SK-N-SH (cell line): ENCODE data around the gene ZNF24. TPM values are rescaled to one million over a fixed set of nuclear protein-coding genes. Genes with fewer than 3 reads are reported as not detected.

Experiments
- CTCF ChIA-PET: fragments of 300-600, 350-600 bp; formaldehyde crosslinking; extraction: SDS; loops from one replicate; lab custom pipeline; 2021; lab: Yijun Ruan, JAX
- POLR2A ChIA-PET: fragments of 350-600 bp; sonication (Branson Sonifier 250); formaldehyde crosslinking; extraction: SDS; loops from one replicate; lab custom pipeline; 2020; ENCODE audit warnings: antibody characterized with exemption, inconsistent platforms; lab: Yijun Ruan, JAX
- DNase-seq: peaks from one replicate; pipeline ENCODE4 v3.0.0; 2012
- H2AFZ ChIP-seq: fragments of 200-600 bp; sonication (generic); 2 replicates; pipeline ENCODE4 v1.8.1; 2016; ENCODE audit warnings: antibody characterized with exemption, mild to moderate bottlenecking, low read depth
- H3F3A ChIP-seq: fragments of 200-600 bp; sonication (generic); replicated peaks from 2 replicates; pipeline ENCODE3; 2016; ENCODE audit warnings: antibody characterized with exemption, mild to moderate bottlenecking; ENCODE audit not compliant: insufficient read depth
- H3K27ac ChIP-seq, 2 experiments: fragments of 200-500 bp in 1 of 2; fragments of 200-600 bp in 1 of 2; sonication (Bioruptor generic) in 1 of 2; sonication (generic), shearing (Covaris generic) in 1 of 2; 2 replicates each; pipeline versions ENCODE4 v1.5.1 to v1.6.1; 2014 to 2016; ENCODE audit warnings: low read depth in 2 of 2, inconsistent platforms in 1 of 2, low read length in 1 of 2, mild to moderate bottlenecking in 1 of 2, mixed read lengths in 1 of 2
- H3K27me3 ChIP-seq: fragments of 200-600 bp; sonication (generic), shearing (Covaris generic); 2 replicates; pipeline ENCODE4 v1.6.1; 2016; ENCODE audit warnings: mixed run types; ENCODE audit not compliant: insufficient read depth
- H3K36me3 ChIP-seq, 2 experiments: fragments of 200-500 bp in 1 of 2; fragments of 200-600 bp in 1 of 2; sonication (Bioruptor generic) in 1 of 2; sonication (generic) in 1 of 2; replicated peaks in 1 of 2; 2 replicates each; pipeline versions ENCODE3 to v1.5.1; 2014 to 2016; ENCODE audit warnings: low read length in 1 of 2, mild to moderate bottlenecking in 1 of 2; ENCODE audit not compliant: insufficient read depth in 2 of 2, control insufficient read depth in 1 of 2
- H3K4me1 ChIP-seq, 2 experiments: fragments of 200-500 bp in 1 of 2; fragments of 200-600 bp in 1 of 2; sonication (Bioruptor generic) in 1 of 2; sonication (generic), shearing (Covaris generic) in 1 of 2; 2 replicates each; pipeline versions ENCODE4 v1.5.1 to v1.6.1; 2014 to 2016; ENCODE audit warnings: low read depth in 1 of 2, low read length in 1 of 2, mixed run types in 1 of 2; ENCODE audit not compliant: insufficient read depth in 2 of 2, control insufficient read depth in 1 of 2
- H3K4me2 ChIP-seq: fragments of 200-600 bp; sonication (generic), shearing (Covaris generic); 2 replicates; pipeline ENCODE4 v1.6.1; 2017; ENCODE audit warnings: mixed run types
- H3K4me3 ChIP-seq, 2 experiments: fragments of 200-500 bp in 1 of 2; fragments of 200-600 bp in 1 of 2; sonication (Bioruptor generic) in 1 of 2; sonication (generic), shearing (Covaris generic) in 1 of 2; 2 replicates each; pipeline versions ENCODE4 v1.5.1 to v1.8.1; 2014 to 2016; ENCODE audit warnings: low read depth in 2 of 2, inconsistent platforms in 1 of 2, low read length in 1 of 2, mild to moderate bottlenecking in 1 of 2, mixed read lengths in 1 of 2, moderate library complexity in 1 of 2
- H3K79me2 ChIP-seq: fragments of 200-600 bp; sonication (generic); 2 replicates; pipeline ENCODE4 v1.8.1; 2017; ENCODE audit warnings: mild to moderate bottlenecking; ENCODE audit not compliant: insufficient read depth
- H3K9ac ChIP-seq: fragments of 200-600 bp; sonication (generic); 2 replicates; pipeline ENCODE4 v1.6.1; 2017; ENCODE audit warnings: mixed run types
- H3K9me2 ChIP-seq: fragments of 200-600 bp; sonication (generic); 2 replicates; pipeline ENCODE4 v1.6.1; 2017; ENCODE audit warnings: mixed run types
- H3K9me3 ChIP-seq: fragments of 200-600 bp; sonication (generic); 2 replicates; pipeline ENCODE4 v1.6.1; 2017; ENCODE audit warnings: mixed run types, mild to moderate bottlenecking, moderate library complexity
- H4K20me1 ChIP-seq: fragments of 200-600 bp; sonication (generic); 2 replicates; pipeline ENCODE4 v1.6.1; 2017; ENCODE audit warnings: mild to moderate bottlenecking, mixed run types; ENCODE audit not compliant: insufficient read depth
- ELF1 ChIP-seq: IDR thresholded peaks from 2 replicates; pipeline ENCODE4 v1.4.0; 2012
- EZH2phosphoT487 ChIP-seq: fragments of 200-600 bp; sonication (generic); IDR thresholded peaks from 2 replicates; pipeline ENCODE4 v1.6.1; 2017; ENCODE audit warnings: low read depth, mixed run types, mild to moderate bottlenecking, antibody characterized with exemption, moderate library complexity, borderline replicate concordance
- FOSL2 ChIP-seq: IDR thresholded peaks from 2 replicates; pipeline ENCODE4 v1.4.0; 2012; ENCODE audit warnings: low read depth, mild to moderate bottlenecking, moderate library complexity, borderline replicate concordance
- GATA2 ChIP-seq: sonication (generic); formaldehyde crosslinking; IDR thresholded peaks from 2 replicates; pipeline ENCODE4 v1.5.0; 2020; ENCODE audit warnings: mild to moderate bottlenecking, missing genetic modification reagents
- MXI1 ChIP-seq: IDR thresholded peaks from 2 replicates; pipeline ENCODE4 v1.6.1; 2012; ENCODE audit warnings: mild to moderate bottlenecking, low read depth, low read length, improper control_type of control experiment
- NRF1 ChIP-seq: IDR thresholded peaks from 2 replicates; pipeline ENCODE4 v1.6.1; 2012; ENCODE audit warnings: low read depth, mild to moderate bottlenecking, low read length
- PBX3 ChIP-seq: IDR thresholded peaks from 2 replicates; pipeline ENCODE4; 2012
- RCOR1 ChIP-seq: fragments of 150-350 bp; IDR thresholded peaks from 2 replicates; pipeline ENCODE4 v1.6.1; 2017; ENCODE audit warnings: antibody characterized with exemption, low read length
- RFX5 ChIP-seq: IDR thresholded peaks from 2 replicates; pipeline ENCODE4 v1.6.1; 2012; ENCODE audit warnings: mild to moderate bottlenecking, improper control_type of control experiment, low read length
- RXRA ChIP-seq: IDR thresholded peaks from 2 replicates; pipeline ENCODE4 v1.4.0; 2012; ENCODE audit warnings: low read depth, mild to moderate bottlenecking, borderline replicate concordance
- SMC3 ChIP-seq: IDR thresholded peaks from 2 replicates; pipeline ENCODE4 v1.6.1; 2012; ENCODE audit warnings: low read depth, low read length, improper control_type of control experiment
- TAF1 ChIP-seq: IDR thresholded peaks from 2 replicates; pipeline ENCODE4 v1.6.1; 2012; ENCODE audit warnings: low read depth, mild to moderate bottlenecking, low read length, moderate library complexity, borderline replicate concordance
- TEAD4 ChIP-seq: IDR thresholded peaks from 2 replicates; pipeline ENCODE4 v1.4.0; 2012; ENCODE audit warnings: mild to moderate bottlenecking, borderline replicate concordance; ENCODE audit not compliant: insufficient read depth
- USF1 ChIP-seq: IDR thresholded peaks from 2 replicates; pipeline ENCODE4 v1.4.0; 2012; ENCODE audit warnings: low read depth, borderline replicate concordance
- YY1 ChIP-seq: IDR thresholded peaks from 2 replicates; pipeline ENCODE4 v1.4.0; 2012; ENCODE audit warnings: low read depth, mild to moderate bottlenecking
- WGBS: methylation state at CpG from one replicate; pipeline ENCODE4 v1.1.6; 2017; ENCODE audit warnings: low lambda C conversion rate; 5-methylcytosine and 5-hydroxymethylcytosine counted together
- polyA plus RNA-seq, 3 experiments: library from polyadenylated mRNA; depleted of rRNA; stranded (reverse); fragments of >200 nt; gene quantifications; 2 replicates each; pipeline ENCODE4 v1.2.3, GENCODE V29; 2012
- TF ChIP-seq, protein P1 (sequence below): fragments of 150-350 bp; IDR thresholded peaks from 2 replicates; pipeline ENCODE4 v1.6.1; 2017; ENCODE audit warnings: antibody characterized with exemption, low read length, low read depth, borderline replicate concordance
- TF ChIP-seq, protein P2 (sequence below): IDR thresholded peaks from 2 replicates; pipeline ENCODE4 v1.6.1; 2012; ENCODE audit warnings: mild to moderate bottlenecking, low read depth, low read length, moderate library complexity

ZNF24 gene
- polyA plus RNA-seq, 1 of the 3 experiments (the other 2 are of a cell fraction) = 6.9 TPM

DNA sequence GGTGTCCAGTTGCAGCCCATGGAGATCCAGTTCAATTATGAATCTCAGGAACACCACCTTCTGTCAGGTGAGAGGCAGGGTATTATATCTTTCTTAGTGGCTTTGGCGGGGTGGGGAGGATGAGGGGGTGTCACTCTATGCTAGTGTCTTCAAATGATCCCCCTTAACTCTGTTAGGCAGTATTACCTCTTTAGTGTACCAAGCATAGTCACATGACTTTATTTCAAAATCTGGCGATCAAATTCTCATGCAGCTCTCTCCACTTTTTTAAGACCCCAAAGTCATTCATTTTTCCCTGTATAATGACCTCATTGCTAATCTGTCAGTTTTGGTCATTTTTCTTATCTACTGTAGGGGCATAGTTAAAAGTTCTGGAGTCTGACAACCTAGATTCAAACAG is 53.1 kb downstream of the ZNF24 start:
- H2AFZ ChIP-seq = no peak overlapping the region
- no peaks in the 10 kb centered on the region for H4K20me1 ChIP-seq
- H3F3A ChIP-seq = no peaks in the 10 kb centered on the region
- CTCF ChIA-PET = no interaction called here
- WGBS = 55% methylated on average over 2 of the region's 2 CpGs
- DNase-seq = no peak
- H3K27ac ChIP-seq = no peak overlapping the region
- peak overlapping the region; percentile 87 for H3K4me2 ChIP-seq
- peaks cover 9% of the 10 kb centered on the region; the same call in 1 of the 2 replicates for H3K9me3 ChIP-seq
- peak overlapping the region; percentile 87 to 91 for H3K4me3 ChIP-seq
- POLR2A ChIA-PET = interaction anchor here (1.2 to 2.8 kb wide), 2 partner anchors 24 to 50 kb away, joined by 4 to 16 read pairs; partner anchors contain the start of gene ZNF397
- peak overlapping the region; percentile 91 for H3K9ac ChIP-seq
- peaks cover 29 to 34% of the 10 kb centered on the region in 2 experiments for H3K36me3 ChIP-seq
- no peaks in the 10 kb centered on the region for H3K27me3 ChIP-seq
- no peaks in the 10 kb centered on the region for H3K9me2 ChIP-seq
- peaks cover 0 to 6% of the 10 kb centered on the region in 2 experiments; a peak in 1 of 4 replicates for H3K4me1 ChIP-seq
- TF ChIP-seq PBX3 (no peak), FOSL2 (no peak), RFX5 (no peak), MXI1 (no peak)
- peaks cover 76% of the 10 kb centered on the region for H3K79me2 ChIP-seq

GRCh38 chr18:35290094-35290735 is 54.0 kb downstream of the ZNF24 start, which contains the start of gene ZSCAN30:
ZSCAN30 (minus strand) TSS chr18:35290229; CDS start chr18:35264352, 25,877 bp downstream.
- H3K79me2 ChIP-seq = peaks cover 75% of the 10 kb centered on the region
- ChIA-PET POLR2A (interaction anchor here (0.8 to 2.8 kb wide), 4 partner anchors 13 to 207 kb away, joined by 3 to 21 read pairs (median 10); partner anchors contain the start of gene ZNF397), CTCF (interaction anchor here (0.6 to 1.5 kb wide), 4 partner anchors 9 to 65 kb away, joined by 3 to 4 read pairs (median 4); partner anchors contain the start of gene ZNF24)
- 1% methylated on average over 40 of the region's 41 CpGs for WGBS
- peak within 1 kb of the TSS; percentile 61 to 78 for H3K27ac ChIP-seq
- H3K9me3 ChIP-seq = peaks cover 18% of the 10 kb centered on the region; the same call in 1 of the 2 replicates
- H2AFZ ChIP-seq = peak within 1 kb of the TSS; percentile 98
- peaks cover 23 to 25% of the 10 kb centered on the region in 2 experiments for H3K36me3 ChIP-seq
- H3K4me3 ChIP-seq = peak within 1 kb of the TSS; percentile 87 to 91
- peaks cover 0 to 6% of the 10 kb centered on the region in 2 experiments; a peak in 1 of 4 replicates for H3K4me1 ChIP-seq
- H3K9ac ChIP-seq = peak within 1 kb of the TSS; percentile 91
- peak within 1 kb of the TSS; percentile 87 for H3K4me2 ChIP-seq
- H3F3A ChIP-seq = no peaks in the 10 kb centered on the region
- peak; percentile 93 for DNase-seq
- no peaks in the 10 kb centered on the region for H4K20me1 ChIP-seq
- H3K9me2 ChIP-seq = no peaks in the 10 kb centered on the region
- no peaks in the 10 kb centered on the region for H3K27me3 ChIP-seq
- peak; percentile 24; the same call in 1 of the 2 replicates for TF ChIP-seq USF1
- TF ChIP-seq TAF1 = peak; percentile 89
- peak; percentile 45; the same call in 1 of the 2 replicates for TF ChIP-seq RFX5
- no peak for TF ChIP-seq TEAD4
- TF ChIP-seq, protein P1, sequence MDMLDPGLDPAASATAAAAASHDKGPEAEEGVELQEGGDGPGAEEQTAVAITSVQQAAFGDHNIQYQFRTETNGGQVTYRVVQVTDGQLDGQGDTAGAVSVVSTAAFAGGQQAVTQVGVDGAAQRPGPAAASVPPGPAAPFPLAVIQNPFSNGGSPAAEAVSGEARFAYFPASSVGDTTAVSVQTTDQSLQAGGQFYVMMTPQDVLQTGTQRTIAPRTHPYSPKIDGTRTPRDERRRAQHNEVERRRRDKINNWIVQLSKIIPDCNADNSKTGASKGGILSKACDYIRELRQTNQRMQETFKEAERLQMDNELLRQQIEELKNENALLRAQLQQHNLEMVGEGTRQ = no peak
- no peak for TF ChIP-seq PBX3
- TF ChIP-seq, protein P2, sequence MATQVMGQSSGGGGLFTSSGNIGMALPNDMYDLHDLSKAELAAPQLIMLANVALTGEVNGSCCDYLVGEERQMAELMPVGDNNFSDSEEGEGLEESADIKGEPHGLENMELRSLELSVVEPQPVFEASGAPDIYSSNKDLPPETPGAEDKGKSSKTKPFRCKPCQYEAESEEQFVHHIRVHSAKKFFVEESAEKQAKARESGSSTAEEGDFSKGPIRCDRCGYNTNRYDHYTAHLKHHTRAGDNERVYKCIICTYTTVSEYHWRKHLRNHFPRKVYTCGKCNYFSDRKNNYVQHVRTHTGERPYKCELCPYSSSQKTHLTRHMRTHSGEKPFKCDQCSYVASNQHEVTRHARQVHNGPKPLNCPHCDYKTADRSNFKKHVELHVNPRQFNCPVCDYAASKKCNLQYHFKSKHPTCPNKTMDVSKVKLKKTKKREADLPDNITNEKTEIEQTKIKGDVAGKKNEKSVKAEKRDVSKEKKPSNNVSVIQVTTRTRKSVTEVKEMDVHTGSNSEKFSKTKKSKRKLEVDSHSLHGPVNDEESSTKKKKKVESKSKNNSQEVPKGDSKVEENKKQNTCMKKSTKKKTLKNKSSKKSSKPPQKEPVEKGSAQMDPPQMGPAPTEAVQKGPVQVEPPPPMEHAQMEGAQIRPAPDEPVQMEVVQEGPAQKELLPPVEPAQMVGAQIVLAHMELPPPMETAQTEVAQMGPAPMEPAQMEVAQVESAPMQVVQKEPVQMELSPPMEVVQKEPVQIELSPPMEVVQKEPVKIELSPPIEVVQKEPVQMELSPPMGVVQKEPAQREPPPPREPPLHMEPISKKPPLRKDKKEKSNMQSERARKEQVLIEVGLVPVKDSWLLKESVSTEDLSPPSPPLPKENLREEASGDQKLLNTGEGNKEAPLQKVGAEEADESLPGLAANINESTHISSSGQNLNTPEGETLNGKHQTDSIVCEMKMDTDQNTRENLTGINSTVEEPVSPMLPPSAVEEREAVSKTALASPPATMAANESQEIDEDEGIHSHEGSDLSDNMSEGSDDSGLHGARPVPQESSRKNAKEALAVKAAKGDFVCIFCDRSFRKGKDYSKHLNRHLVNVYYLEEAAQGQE = no peak
- TF ChIP-seq SMC3 = peak; percentile 1; the same call in 1 of the 2 replicates
- TF ChIP-seq ELF1 = 0 out of 2 replicates have a peak, but pooled peaks have one; percentile 38
- TF ChIP-seq NRF1 = peak; percentile 90
- TF ChIP-seq GATA2 (CRISPR knock-in tag) = peak; percentile 14; the same call in 1 of the 2 replicates
- TF ChIP-seq RCOR1 = peak; percentile 32; the same call in 1 of the 2 replicates
- peak; percentile 62; the same call in 1 of the 2 replicates for TF ChIP-seq YY1
- no peak for TF ChIP-seq EZH2phosphoT487
- TF ChIP-seq MXI1 = peak; percentile 81
- no peak for TF ChIP-seq RXRA
